Thyroid gland (tissue), 4 donors: ENCODE measurements around the gene HES4.

ENCODE experiments used
- POLR2A ChIP-seq, 2 donors: fragments of 450-650 bp; IDR thresholded peaks; one replicate each; pipeline ENCODE4 v1.6.1; 2017; ENCODE audit warnings: antibody characterized with exemption in 2 of 2, mild to moderate bottlenecking in 2 of 2, moderate library complexity in 1 of 2
- TF ChIP-seq, protein P1 (sequence below), 6 experiments: fragments of 200-600 bp in 3 of 6; fragments of 450-650 bp in 3 of 6; sonication (generic) in 3 of 6; IDR thresholded peaks; one replicate each; pipeline ENCODE4 v1.5.1; 2016 to 2019; ENCODE audit warnings: antibody characterized with exemption in 6 of 6, mild to moderate bottlenecking in 2 of 6, inconsistent platforms in 1 of 6, moderate library complexity in 1 of 6

DNA sequence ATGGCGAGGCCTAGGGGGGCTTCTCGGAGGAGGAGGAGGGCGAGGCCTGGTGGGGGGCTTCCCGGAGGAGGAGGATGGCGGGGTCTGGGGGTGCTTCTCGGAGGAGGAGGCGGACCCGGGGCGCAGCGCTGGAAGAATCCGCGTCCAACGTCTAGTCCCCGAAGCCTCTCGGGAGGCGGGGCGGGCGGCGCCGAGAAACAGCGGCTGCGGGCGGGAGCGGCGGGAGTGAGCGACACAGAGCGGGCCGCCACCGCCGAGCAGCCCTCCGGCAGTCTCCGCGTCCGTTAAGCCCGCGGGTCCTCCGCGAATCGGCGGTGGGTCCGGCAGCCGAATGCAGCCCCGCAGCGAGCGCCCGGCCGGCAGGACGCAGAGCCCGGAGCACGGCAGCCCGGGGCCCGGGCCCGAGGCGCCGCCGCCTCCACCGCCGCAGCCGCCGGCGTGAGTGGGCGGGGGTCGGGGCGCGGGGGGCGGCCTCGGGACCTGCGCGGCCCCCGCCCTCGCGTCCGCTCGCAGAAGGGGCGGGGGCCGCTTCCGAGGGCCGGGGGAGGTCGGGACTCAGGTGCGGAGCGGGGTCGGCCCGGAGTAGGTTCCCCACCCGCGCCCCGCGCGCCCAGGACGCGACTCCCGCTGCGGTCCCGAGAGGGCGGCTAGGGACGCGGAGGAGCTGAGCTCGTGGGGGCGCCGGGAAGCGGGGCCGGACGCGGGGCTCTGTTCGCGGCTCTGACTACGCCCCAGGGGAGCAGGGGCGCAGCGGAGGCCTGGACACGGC lies 39.4 kb downstream of the HES4 start, which contains the start of gene KLHL17:
- TF ChIP-seq POLR2A (IDR thresholded peaks at IDR 0.05): no peak
- TF ChIP-seq, protein P1, sequence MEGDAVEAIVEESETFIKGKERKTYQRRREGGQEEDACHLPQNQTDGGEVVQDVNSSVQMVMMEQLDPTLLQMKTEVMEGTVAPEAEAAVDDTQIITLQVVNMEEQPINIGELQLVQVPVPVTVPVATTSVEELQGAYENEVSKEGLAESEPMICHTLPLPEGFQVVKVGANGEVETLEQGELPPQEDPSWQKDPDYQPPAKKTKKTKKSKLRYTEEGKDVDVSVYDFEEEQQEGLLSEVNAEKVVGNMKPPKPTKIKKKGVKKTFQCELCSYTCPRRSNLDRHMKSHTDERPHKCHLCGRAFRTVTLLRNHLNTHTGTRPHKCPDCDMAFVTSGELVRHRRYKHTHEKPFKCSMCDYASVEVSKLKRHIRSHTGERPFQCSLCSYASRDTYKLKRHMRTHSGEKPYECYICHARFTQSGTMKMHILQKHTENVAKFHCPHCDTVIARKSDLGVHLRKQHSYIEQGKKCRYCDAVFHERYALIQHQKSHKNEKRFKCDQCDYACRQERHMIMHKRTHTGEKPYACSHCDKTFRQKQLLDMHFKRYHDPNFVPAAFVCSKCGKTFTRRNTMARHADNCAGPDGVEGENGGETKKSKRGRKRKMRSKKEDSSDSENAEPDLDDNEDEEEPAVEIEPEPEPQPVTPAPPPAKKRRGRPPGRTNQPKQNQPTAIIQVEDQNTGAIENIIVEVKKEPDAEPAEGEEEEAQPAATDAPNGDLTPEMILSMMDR (IDR thresholded peaks at IDR 0.05): no peak
